ENCODE results near the gene SOX18. TPM values are rescaled to one million over a fixed set of nuclear protein-coding genes. Genes with fewer than 3 reads are reported as not detected.

SOX18 gene
- total and polyA plus RNA-seq, 2 of the 4 experiments (the other 2 are of a cell fraction), result not detected

DNA sequence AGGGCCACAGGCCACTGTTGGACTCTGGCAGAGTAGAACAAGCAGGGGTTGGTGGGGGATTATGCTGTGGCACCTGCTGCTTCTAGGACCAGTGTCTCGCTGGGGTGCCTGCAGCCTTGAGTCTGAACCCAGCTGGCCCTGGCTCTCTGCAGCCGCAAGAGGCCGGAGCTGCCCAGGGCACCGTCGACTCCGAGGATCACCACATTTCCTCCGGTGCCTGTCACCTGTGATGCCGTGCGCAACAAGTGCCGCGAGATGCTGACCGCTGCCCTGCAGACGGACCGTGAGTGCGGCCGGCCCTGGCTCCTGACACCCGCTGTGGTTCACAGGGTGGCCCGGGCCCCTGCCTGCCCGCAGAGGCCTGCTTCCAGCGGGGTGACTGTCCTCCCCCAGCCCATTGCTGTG is 19.8 kb upstream of the SOX18 start:
- in situ Hi-C loops (cut with MboI; ENCODE audit: low sequenced_read_pairs) (no loop called here), intact Hi-C loops (cut with micrococcal nuclease) (no loop called here)
- no peak overlapping the region for H2BK20ac ChIP-seq (ENCODE audit: low read depth, low read length)

More for the DNA sequence above, 19.8 kb upstream of the SOX18 start:
- Histone ChIP-seq H3K36me3 (ENCODE audit: control insufficient read depth, insufficient read depth, low read length) (peaks cover 16% of the 10 kb centered on the region; the same call in 1 of the 2 replicates), H4K91ac (ENCODE audit: insufficient read depth, low read depth, low read length) (no peak overlapping the region), H4K20me1 (ENCODE audit: insufficient read depth, low read length) (peaks cover 10% of the 10 kb centered on the region; the same call in 1 of the 2 replicates), H3K4me3 (ENCODE audit: insufficient read depth, low read depth, low read length) (no peak overlapping the region), H3K4me1 (ENCODE audit: control insufficient read depth, insufficient read depth, low read length) (peaks cover 17% of the 10 kb centered on the region), H3K56ac (ENCODE audit: extremely low read depth, insufficient read depth, low read length) (no peak overlapping the region), H3K9me3 (ENCODE audit: control insufficient read depth, insufficient read depth, low read length) (no peaks in the 10 kb centered on the region), H4K5ac (ENCODE audit: low read depth, low read length) (no peak overlapping the region), H3K23ac (ENCODE audit: low read depth, low read length) (no peak overlapping the region), H3K4ac (ENCODE audit: low read depth, low read length) (no peak overlapping the region), H3K27me3 (ENCODE audit: control insufficient read depth, insufficient read depth, low read length) (no peaks in the 10 kb centered on the region), H3K27ac (ENCODE audit: insufficient read depth, low read length) (no peak overlapping the region), H3K4me2 (ENCODE audit: low read depth, low read length) (no peak overlapping the region), H2AFZ (replicated peaks; ENCODE audit: low read length, poor library complexity) (no peak overlapping the region), H2BK15ac (ENCODE audit: low read depth, low read length) (no peak overlapping the region), H3K9me1 (ENCODE audit: insufficient read depth, low read length) (peaks cover 12% of the 10 kb centered on the region; the same call in 1 of the 2 replicates), H2BK120ac (ENCODE audit: low read depth, low read length) (no peak overlapping the region), H3K79me1 (ENCODE audit: low read depth in 1 of 2, low read length in 2 of 2) (peaks cover 0 to 21% of the 10 kb centered on the region in 2 experiments; a peak in 2 of 4 replicates), H2BK5ac (ENCODE audit: low read depth, low read length, poor library complexity, severe bottlenecking) (no peak overlapping the region), H2AK9ac (replicated peaks; ENCODE audit: low read depth, low read length, poor library complexity) (no peak overlapping the region), H3K9ac (ENCODE audit: low read depth, low read length) (no peak overlapping the region), H2AK5ac (ENCODE audit: low read depth, low read length) (no peak overlapping the region), H3K14ac (replicated peaks; ENCODE audit: low read depth, low read length) (no peak overlapping the region), H4K8ac (ENCODE audit: low read depth in 2 of 2, low read length in 2 of 2) (no peak overlapping the region), H3K18ac (ENCODE audit: low read depth, low read length) (no peak overlapping the region)
- no TSS peak for BruUV-seq (replicated peaks)
- ATAC-seq (ENCODE audit: low read depth), result no peak
- WGBS, 2 experiments (ENCODE audit: extremely low coverage in 2 of 2, insufficient read length in 1 of 2), result 84% methylated on average over 11 of the region's 20 CpGs; no CpG with 5 or more reads in 1 of the 2 experiments
- POLR2A ChIA-PET (ENCODE audit: unreplicated experiment), result no interaction called here
- TF ChIP-seq CEBPB (IDR thresholded peaks at IDR 0.05; ENCODE audit: low read depth, low read length) (no peak), RCOR1 (IDR thresholded peaks at IDR 0.05; ENCODE audit: insufficient replicate concordance, low read length) (no peak), SMC3 (IDR thresholded peaks at IDR 0.05; ENCODE audit: low read depth, low read length) (no peak), CHD1 (IDR thresholded peaks at IDR 0.05; ENCODE audit: low read depth, low read length) (no peak), MXI1 (IDR thresholded peaks at IDR 0.05; ENCODE audit: borderline replicate concordance, low read depth, low read length) (no peak), RFX5 (IDR thresholded peaks at IDR 0.05; ENCODE audit: low read depth, low read length) (no peak), NFE2L2 (IDR thresholded peaks at IDR 0.05; ENCODE audit: low read depth, low read length) (no peak), MAFK (IDR thresholded peaks at IDR 0.05; ENCODE audit: low read depth, low read length) (no peak), FOS (IDR thresholded peaks at IDR 0.05; ENCODE audit: low read depth, low read length) (no peak)
- TF ChIP-seq, protein P1, sequence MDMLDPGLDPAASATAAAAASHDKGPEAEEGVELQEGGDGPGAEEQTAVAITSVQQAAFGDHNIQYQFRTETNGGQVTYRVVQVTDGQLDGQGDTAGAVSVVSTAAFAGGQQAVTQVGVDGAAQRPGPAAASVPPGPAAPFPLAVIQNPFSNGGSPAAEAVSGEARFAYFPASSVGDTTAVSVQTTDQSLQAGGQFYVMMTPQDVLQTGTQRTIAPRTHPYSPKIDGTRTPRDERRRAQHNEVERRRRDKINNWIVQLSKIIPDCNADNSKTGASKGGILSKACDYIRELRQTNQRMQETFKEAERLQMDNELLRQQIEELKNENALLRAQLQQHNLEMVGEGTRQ (IDR thresholded peaks at IDR 0.05; ENCODE audit: low read depth, low read length), result no peak
- dilution Hi-C loops (cut with HindIII; ENCODE audit: low sequenced_read_pairs, unreplicated experiment), result no loop called here
- CTCF ChIA-PET, result interaction anchor here (0.6 to 1.8 kb wide), 3 partner anchors 11 to 51 kb away, joined by 3 to 6 read pairs (median 3); no protein-coding TSS in a partner anchor
- DNase-seq, result no peak
